GM23248 (cell line): ENCODE measurements around the gene ALG14. TPM values are rescaled to one million over a fixed set of nuclear protein-coding genes. Genes with fewer than 3 reads are reported as not detected.

ENCODE experiments used
- DNase-seq: peaks from one replicate; pipeline ENCODE4 v3.0.0-alpha.2; 2015
- H2AFZ ChIP-seq: fragments of 200-600 bp; sonication (generic); 2 replicates; pipeline ENCODE4 v1.6.1; 2016; ENCODE audit warnings: antibody characterized with exemption
- H3F3A ChIP-seq: fragments of 200-600 bp; sonication (generic); 2 replicates; pipeline ENCODE4 v1.6.1; 2016; ENCODE audit warnings: mild to moderate bottlenecking, antibody characterized with exemption, mixed run types; ENCODE audit not compliant: insufficient read depth
- H3K27ac ChIP-seq: fragments of 200-600 bp; sonication (generic); 2 replicates; pipeline ENCODE4 v1.5.1; 2016; ENCODE audit warnings: mild to moderate bottlenecking
- H3K27me3 ChIP-seq: fragments of 200-600 bp; sonication (generic); replicated peaks from 2 replicates; pipeline ENCODE4 v1.6.1; 2016; ENCODE audit warnings: mild to moderate bottlenecking; ENCODE audit not compliant: insufficient read depth
- H3K36me3 ChIP-seq: fragments of 200-600 bp; sonication (generic); 2 replicates; pipeline ENCODE4 v1.6.1; 2016; ENCODE audit warnings: low read depth, mild to moderate bottlenecking
- H3K4me1 ChIP-seq: fragments of 200-600 bp; sonication (generic); 2 replicates; pipeline ENCODE4 v1.6.1; 2016; ENCODE audit warnings: mild to moderate bottlenecking; ENCODE audit not compliant: insufficient read depth
- H3K4me2 ChIP-seq: fragments of 200-600 bp; sonication (generic); one replicate; pipeline ENCODE4 v1.6.1; 2016; ENCODE audit warnings: mild to moderate bottlenecking; ENCODE audit not compliant: unreplicated experiment
- H3K4me3 ChIP-seq: fragments of 200-600 bp; sonication (generic); 2 replicates; pipeline ENCODE4 v1.5.1; 2016; ENCODE audit warnings: mild to moderate bottlenecking
- H3K79me2 ChIP-seq: fragments of 200-600 bp; sonication (generic); 2 replicates; pipeline ENCODE4 v1.6.1; 2016; ENCODE audit warnings: mild to moderate bottlenecking; ENCODE audit not compliant: insufficient read depth
- H3K9ac ChIP-seq: fragments of 200-600 bp; sonication (generic); 2 replicates; pipeline ENCODE4 v1.6.1; 2016; ENCODE audit warnings: mild to moderate bottlenecking
- H3K9me2 ChIP-seq: fragments of 200-600 bp; sonication (generic); 2 replicates; pipeline ENCODE4 v1.6.1; 2016; ENCODE audit warnings: mixed run types, mild to moderate bottlenecking, moderate library complexity; ENCODE audit not compliant: insufficient read depth
- H3K9me3 ChIP-seq: fragments of 200-600 bp; sonication (generic); one replicate; pipeline ENCODE4 v1.6.1; 2017; ENCODE audit warnings: low read depth
- H4K20me1 ChIP-seq: fragments of 200-600 bp; sonication (generic); 2 replicates; pipeline ENCODE4 v1.6.0; 2016; ENCODE audit not compliant: insufficient read depth
- EZH2 ChIP-seq: fragments of 200-600 bp; sonication (generic); IDR thresholded peaks from 2 replicates; pipeline ENCODE4 v1.6.1; 2018; ENCODE audit warnings: antibody characterized with exemption, mild to moderate bottlenecking; ENCODE audit not compliant: insufficient read depth, poor library complexity, severe bottlenecking
- EZH2phosphoT487 ChIP-seq: fragments of 200-600 bp; sonication (generic); IDR thresholded peaks from 2 replicates; pipeline ENCODE4 v1.6.1; 2018; ENCODE audit warnings: antibody characterized with exemption, moderate library complexity, mild to moderate bottlenecking, low read depth; ENCODE audit not compliant: insufficient read depth
- WGBS, 2 experiments: methylation state at CpG; one replicate each; pipeline ENCODE4 v1.1.6; 2015 to 2017; ENCODE audit warnings: low lambda C conversion rate in 2 of 2, low coverage in 1 of 2; ENCODE audit errors: missing lambda C conversion rate in 2 of 2; 5-methylcytosine and 5-hydroxymethylcytosine counted together
- in situ Hi-C: fragments of 300-500 bp; cut with MboI; formaldehyde crosslinking; loops from 2 replicates; pipeline ENCODE4 v1.15.0; 2020
- polyA plus RNA-seq: library from polyadenylated mRNA; unstranded; fragments of >200 nt; fragmentation: Nextera tagmentation; extraction: Ambion mirVana; gene quantifications from 2 replicates; pipeline ENCODE4 v1.2.1, GENCODE V29; 2016
- total RNA-seq: library from RNA; depleted of rRNA; stranded (reverse); fragments of >200 nt; shearing (Covaris generic); gene quantifications from 2 replicates; pipeline ENCODE4 v1.2.3, GENCODE V29; 2014

Gene ALG14
- total and polyA plus RNA-seq, 2 experiments from 2014 or later, result 13.0 to 13.5 TPM

DNA sequence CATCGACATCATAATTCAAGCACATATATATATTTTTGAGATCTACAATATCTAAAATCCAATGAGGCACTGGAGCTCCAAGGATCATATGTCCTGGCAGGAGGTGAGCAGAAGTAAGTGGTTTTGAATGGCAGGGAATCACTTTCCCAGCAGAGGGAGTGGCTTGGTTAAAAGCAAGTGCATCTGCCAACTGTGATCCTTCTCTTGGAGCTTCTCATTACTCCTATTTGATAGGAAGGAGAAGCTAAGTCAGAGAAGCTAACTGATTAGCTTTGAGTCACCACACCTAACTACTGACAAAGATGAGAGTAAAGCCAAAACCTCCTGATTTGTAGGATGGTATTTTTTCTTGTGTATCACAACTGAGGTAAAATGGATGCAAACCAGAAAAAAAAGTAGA lies 55.0 kb downstream of the ALG14 start:
- Histone ChIP-seq H3F3A (peaks cover 16% of the 10 kb centered on the region), H3K4me1 (peaks cover 38% of the 10 kb centered on the region), H3K4me2 (no peak overlapping the region), H3K79me2 (no peaks in the 10 kb centered on the region), H2AFZ (no peak overlapping the region), H3K27ac (no peak overlapping the region), H3K9ac (no peak overlapping the region), H3K9me2 (no peaks in the 10 kb centered on the region), H3K4me3 (no peak overlapping the region), H3K9me3 (no peaks in the 10 kb centered on the region), H3K36me3 (no peaks in the 10 kb centered on the region), H3K27me3 (no peaks in the 10 kb centered on the region), H4K20me1 (no peaks in the 10 kb centered on the region)
- WGBS, 2 experiments, result 100% methylated on average over 1 of the region's 1 CpG
- DNase-seq, result no peak
- in situ Hi-C loops, result no loop called here
- TF ChIP-seq EZH2phosphoT487 (no peak), EZH2 (no peak)

- Histone ChIP-seq H3K9me2 (no peaks in the 10 kb centered on the region), H3K4me2 (no peak overlapping the region), H3K27me3 (no peaks in the 10 kb centered on the region), H3F3A (peaks cover 11% of the 10 kb centered on the region), H3K36me3 (no peaks in the 10 kb centered on the region), H3K4me3 (no peak overlapping the region), H4K20me1 (no peaks in the 10 kb centered on the region), H3K27ac (no peak overlapping the region), H3K9me3 (no peaks in the 10 kb centered on the region), H2AFZ (no peak overlapping the region), H3K4me1 (peaks cover 30% of the 10 kb centered on the region), H3K9ac (no peak overlapping the region), H3K79me2 (no peaks in the 10 kb centered on the region)
- DNase-seq, result no peak
- in situ Hi-C loops, result no loop called here
- no peak for TF ChIP-seq EZH2
- no peak for TF ChIP-seq EZH2phosphoT487
- WGBS, 2 experiments, result 98 to 100% methylated on average over 3 of the region's 3 CpGs
Observed at GRCh38 chr1:95015076-95015475, 57.7 kb downstream of the ALG14 start.

DNA sequence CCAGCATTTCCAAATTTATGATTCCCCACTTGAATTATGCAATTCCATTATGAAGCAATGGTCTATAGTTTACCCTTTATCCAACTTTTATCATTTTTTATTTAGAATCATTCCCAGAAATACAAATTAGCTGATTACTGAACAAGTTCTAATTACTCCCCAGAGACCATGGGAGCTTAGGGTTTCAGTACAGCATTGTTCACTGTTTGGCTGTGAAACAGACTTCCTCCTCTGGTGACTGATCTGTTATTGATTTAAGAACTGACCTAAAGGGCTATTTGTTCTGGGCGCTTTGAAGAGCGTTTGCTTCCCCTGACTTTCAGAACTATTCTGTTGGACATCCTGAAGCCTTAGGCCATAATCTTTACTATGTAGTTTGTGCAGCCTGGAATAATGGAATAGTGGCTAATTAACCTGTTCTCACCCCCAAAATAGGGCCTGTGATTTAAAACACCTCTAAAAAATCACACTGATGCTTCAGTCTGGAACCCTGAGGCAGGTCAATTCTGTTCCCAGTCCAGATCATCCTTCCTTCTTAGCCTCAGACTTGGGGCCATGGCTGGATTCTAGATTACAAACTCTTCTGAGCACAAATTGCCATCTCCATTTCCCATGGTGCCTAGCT lies 58.7 kb downstream of the ALG14 start:
- Histone ChIP-seq H3K36me3 (no peaks in the 10 kb centered on the region), H3K79me2 (no peaks in the 10 kb centered on the region), H3K4me3 (no peak overlapping the region), H4K20me1 (no peaks in the 10 kb centered on the region), H3K9ac (no peak overlapping the region), H3K4me1 (peaks cover 30% of the 10 kb centered on the region), H3K4me2 (no peak overlapping the region), H3F3A (peaks cover 11% of the 10 kb centered on the region), H3K27me3 (no peaks in the 10 kb centered on the region), H3K9me3 (no peaks in the 10 kb centered on the region), H3K9me2 (peaks cover 3% of the 10 kb centered on the region; the same call in 1 of the 2 replicates), H2AFZ (no peak overlapping the region), H3K27ac (no peak overlapping the region)
- WGBS, 2 experiments, result 59 to 66% methylated on average over 2 of the region's 2 CpGs
- DNase-seq, result no peak
- in situ Hi-C loops, result no loop called here
- TF ChIP-seq EZH2phosphoT487 (no peak), EZH2 (no peak)

DNA sequence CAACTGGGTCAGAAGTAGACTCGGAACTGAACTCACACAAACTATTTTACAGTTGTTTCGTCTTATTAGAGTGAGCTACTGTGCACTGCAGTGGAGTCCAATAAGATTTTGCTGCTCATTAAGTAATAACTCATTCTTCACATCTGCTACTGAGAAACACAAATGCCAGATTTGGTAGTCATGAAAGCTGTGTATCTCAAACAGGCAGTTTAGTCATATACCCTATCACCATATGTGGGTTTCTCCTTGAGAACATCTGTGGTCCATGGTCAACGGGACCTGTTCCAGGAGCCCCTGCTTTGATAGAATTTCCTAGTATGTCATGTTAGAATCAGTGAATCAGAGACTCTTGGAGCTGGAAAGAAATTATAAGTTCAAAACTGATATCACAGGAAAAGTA lies 60.4 kb downstream of the ALG14 start:
- Histone ChIP-seq H3K27ac (0 out of 2 replicates have a peak overlapping the region, but pooled peaks have one; percentile 13), H3K9ac (no peak overlapping the region), H3K9me2 (peaks cover 3% of the 10 kb centered on the region; the same call in 1 of the 2 replicates), H3K4me3 (no peak overlapping the region), H3F3A (peaks cover 11% of the 10 kb centered on the region), H3K27me3 (no peaks in the 10 kb centered on the region), H2AFZ (no peak overlapping the region), H3K9me3 (no peaks in the 10 kb centered on the region), H3K36me3 (no peaks in the 10 kb centered on the region), H3K79me2 (no peaks in the 10 kb centered on the region), H3K4me2 (no peak overlapping the region), H4K20me1 (no peaks in the 10 kb centered on the region), H3K4me1 (peaks cover 22% of the 10 kb centered on the region)
- WGBS, 2 experiments, result 23 to 29% methylated on average over 3 of the region's 3 CpGs
- DNase-seq, result peak; percentile 85
- in situ Hi-C loops, result no loop called here
- TF ChIP-seq EZH2 (no peak), EZH2phosphoT487 (no peak)
